Glomerular visceral epithelial cell (primary cell): ENCODE data around the gene NPEPL1.

Source experiments
- DNase-seq: peaks from one replicate; pipeline ENCODE4 v3.0.0-alpha.2; 2016; ENCODE audit errors: extremely low spot score

The NPEPL1 gene

GRCh38 chr20:58657986-58658385 is 34.6 kb upstream of the NPEPL1 start:
- no peak for DNase-seq

- no peak for DNase-seq
Measured at GRCh38 chr20:58658760-58659159, 33.8 kb upstream of the NPEPL1 start.

GRCh38 chr20:58659841-58660240 is 32.8 kb upstream of the NPEPL1 start:
- peak; percentile 36 for DNase-seq

- DNase-seq: no peak
Measured at GRCh38 chr20:58660855-58661597, 31.6 kb upstream of the NPEPL1 start.

- no peak for DNase-seq
Measured at GRCh38 chr20:58661598-58662473, 30.8 kb upstream of the NPEPL1 start.

GRCh38 chr20:58664331-58664730 is 28.3 kb upstream of the NPEPL1 start:
- DNase-seq: no peak

GRCh38 chr20:58664883-58665282 is 27.7 kb upstream of the NPEPL1 start:
- no peak for DNase-seq

- DNase-seq: peak; percentile 96
Measured at GRCh38 chr20:58665606-58666005, 27.0 kb upstream of the NPEPL1 start.

- DNase-seq: peak; percentile 48
Measured at GRCh38 chr20:58666702-58667101, 25.9 kb upstream of the NPEPL1 start.

- DNase-seq: no peak
Measured at GRCh38 chr20:58667975-58668374, 24.6 kb upstream of the NPEPL1 start.

GRCh38 chr20:58668901-58669286 is 23.7 kb upstream of the NPEPL1 start:
- no peak for DNase-seq

- no peak for DNase-seq
Measured at GRCh38 chr20:58669287-58670006, 23.2 kb upstream of the NPEPL1 start.

GRCh38 chr20:58670102-58670501 is 22.5 kb upstream of the NPEPL1 start:
- no peak for DNase-seq

GRCh38 chr20:58670659-58671058 is 21.9 kb upstream of the NPEPL1 start:
- no peak for DNase-seq

GRCh38 chr20:58673119-58673518 is 19.5 kb upstream of the NPEPL1 start:
- DNase-seq: no peak

GRCh38 chr20:58675146-58675584 is 17.4 kb upstream of the NPEPL1 start:
- DNase-seq: no peak

GRCh38 chr20:58675641-58676040 is 17.0 kb upstream of the NPEPL1 start:
- no peak for DNase-seq

GRCh38 chr20:58676161-58676560 is 16.4 kb upstream of the NPEPL1 start:
- DNase-seq: no peak

- no peak for DNase-seq
Measured at GRCh38 chr20:58677079-58677604, 15.5 kb upstream of the NPEPL1 start.

GRCh38 chr20:58677808-58678207 is 14.8 kb upstream of the NPEPL1 start:
- no peak for DNase-seq

GRCh38 chr20:58678806-58679205 is 13.8 kb upstream of the NPEPL1 start:
- DNase-seq: no peak
